GM18502 (cell line): Measurements from ENCODE around the gene RAB5A.
"Not testable (repeated sequence)": the region's sequence is repeated elsewhere in the genome, so short reads cannot be mapped to it uniquely, and the experiment has no call there.

Experiments used
- ATAC-seq: cut with Tn5 transposase; IDR thresholded peaks from one replicate; pipeline ENCODE4 v1.9.1; 2021; ENCODE audit warnings: mild to moderate bottlenecking; ENCODE audit not compliant: unreplicated experiment, poor library complexity

The RAB5A gene, protein sequence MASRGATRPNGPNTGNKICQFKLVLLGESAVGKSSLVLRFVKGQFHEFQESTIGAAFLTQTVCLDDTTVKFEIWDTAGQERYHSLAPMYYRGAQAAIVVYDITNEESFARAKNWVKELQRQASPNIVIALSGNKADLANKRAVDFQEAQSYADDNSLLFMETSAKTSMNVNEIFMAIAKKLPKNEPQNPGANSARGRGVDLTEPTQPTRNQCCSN

DNA sequence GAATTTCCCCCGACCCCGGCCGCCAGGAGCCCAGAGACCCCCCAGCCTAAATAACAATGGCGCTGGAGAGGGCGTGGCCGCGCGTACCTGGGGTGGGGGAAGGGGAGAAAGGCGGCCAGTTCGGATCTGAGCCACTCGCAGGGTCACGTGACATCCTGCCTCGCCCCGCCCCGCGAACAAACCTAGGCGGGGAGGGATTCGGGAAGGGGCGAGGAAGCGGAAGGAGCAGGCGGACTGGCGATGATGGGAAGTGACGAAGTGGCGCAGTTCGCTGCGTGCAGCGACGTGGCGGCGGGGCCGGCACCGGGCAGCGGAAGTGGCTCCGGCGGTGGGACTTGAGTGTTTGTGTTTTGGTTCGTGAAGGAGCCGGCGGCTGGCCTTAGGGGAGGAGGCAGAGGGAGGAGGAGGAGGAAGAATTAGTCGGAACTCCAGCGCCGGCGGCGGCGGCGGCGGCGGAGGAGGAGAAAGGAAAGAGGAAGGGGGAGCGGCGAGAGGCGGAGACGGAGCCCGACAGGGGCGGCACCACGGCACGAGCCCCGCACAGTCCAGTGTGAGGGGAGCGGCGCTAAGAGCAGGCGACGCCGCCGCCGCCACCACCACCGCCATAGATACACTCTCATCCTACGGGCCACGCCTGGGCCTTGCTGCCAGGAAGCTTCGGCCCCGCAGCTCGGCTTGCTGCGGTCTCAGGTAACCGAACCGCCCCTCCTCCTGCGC lies at the start of gene RAB5A:
TSS of gene RAB5A (plus strand) at position 266 of the 717 bp plus-strand sequence. CDS start 3,802 bp downstream, outside the sequence.
- ATAC-seq, result peak; percentile 94

DNA sequence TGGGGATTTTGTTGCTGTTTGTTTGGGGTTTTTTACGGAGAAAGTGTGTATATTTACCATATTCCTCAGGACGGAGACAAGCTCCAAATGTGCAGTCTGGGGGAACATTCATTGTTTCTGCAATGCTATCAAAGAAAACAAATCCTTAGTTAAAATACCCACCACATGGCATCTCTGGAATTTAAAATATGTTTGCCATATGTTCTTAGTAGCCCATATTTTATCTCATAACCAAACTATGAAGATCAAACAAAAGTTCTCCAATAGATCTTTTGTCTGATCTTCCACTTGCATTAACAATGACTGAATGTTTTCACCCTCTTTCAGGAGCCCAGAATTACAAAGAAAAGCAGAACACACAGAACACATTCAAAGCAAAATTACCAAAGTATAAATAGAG lies 48.2 kb upstream of the RAB5A start:
- ATAC-seq, result no peak

GRCh38 chr3:19899264-19899663 lies 47.6 kb upstream of the RAB5A start:
- no peak for ATAC-seq

GRCh38 chr3:19899833-19900232 lies 47.1 kb upstream of the RAB5A start:
- ATAC-seq, result not testable (repeated sequence)

- no peak for ATAC-seq
Measured at GRCh38 chr3:19901337-19901736, 45.6 kb upstream of the RAB5A start.

DNA sequence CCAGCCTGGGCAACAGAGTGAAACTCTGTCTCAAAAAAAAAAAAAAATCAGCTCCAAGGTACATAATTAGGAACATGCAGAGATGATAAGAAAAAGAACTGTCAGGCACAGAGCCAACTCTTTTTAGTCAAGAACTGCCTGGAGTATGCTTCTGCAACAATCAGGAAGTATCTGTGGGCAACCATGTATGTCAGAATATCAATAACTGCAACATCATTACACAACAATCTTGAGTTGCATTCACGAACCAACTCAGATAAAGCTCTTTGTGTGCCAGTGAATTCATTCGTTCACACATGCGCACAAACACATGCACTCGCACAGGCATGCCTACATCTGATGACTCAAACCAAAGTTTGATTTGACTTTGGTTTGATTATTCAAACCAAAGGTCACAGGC lies 45.0 kb upstream of the RAB5A start:
- no peak for ATAC-seq

- no peak for ATAC-seq
Measured at GRCh38 chr3:19903649-19904048, 43.2 kb upstream of the RAB5A start.

DNA sequence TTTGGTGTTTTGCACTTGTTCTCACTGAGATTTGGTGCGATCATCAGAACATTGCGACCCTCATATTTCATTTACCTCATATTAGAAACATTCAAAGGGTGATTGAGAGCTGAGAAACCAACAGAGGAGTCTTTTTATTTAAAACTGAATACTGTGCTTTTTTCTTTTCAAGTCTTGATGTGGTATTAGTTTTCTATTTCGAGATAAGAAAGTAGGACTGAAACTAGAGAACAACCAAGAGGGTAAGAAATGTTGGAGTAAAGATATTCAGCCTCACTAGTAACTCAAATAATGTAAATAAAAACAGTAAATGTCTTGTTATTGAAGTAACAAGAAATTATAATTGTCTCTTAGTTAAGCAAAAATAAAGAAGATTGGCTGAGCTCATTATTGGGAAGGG lies 39.4 kb upstream of the RAB5A start:
- ATAC-seq, result no peak

DNA sequence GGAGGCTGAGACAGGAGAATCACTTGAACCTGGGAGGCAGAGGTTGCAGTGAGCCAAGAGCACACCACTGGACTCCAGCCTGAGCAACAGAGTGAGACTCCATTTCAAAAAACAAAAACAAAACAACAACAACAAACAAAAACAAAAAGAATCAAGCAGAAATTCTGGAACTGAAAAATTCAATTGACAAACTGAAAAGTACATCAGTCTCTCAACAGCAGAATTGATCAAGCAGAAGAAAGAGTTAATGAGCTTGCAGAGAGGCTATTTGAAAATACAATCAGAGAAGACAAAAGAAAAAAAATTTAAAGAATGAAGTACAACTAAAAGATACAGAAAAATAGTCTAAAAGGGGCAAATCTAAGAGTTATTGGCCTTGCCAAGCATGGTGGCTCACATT lies 35.4 kb upstream of the RAB5A start:
- ATAC-seq, result no peak

GRCh38 chr3:19917167-19917566 lies 29.7 kb upstream of the RAB5A start:
- ATAC-seq, result no peak

DNA sequence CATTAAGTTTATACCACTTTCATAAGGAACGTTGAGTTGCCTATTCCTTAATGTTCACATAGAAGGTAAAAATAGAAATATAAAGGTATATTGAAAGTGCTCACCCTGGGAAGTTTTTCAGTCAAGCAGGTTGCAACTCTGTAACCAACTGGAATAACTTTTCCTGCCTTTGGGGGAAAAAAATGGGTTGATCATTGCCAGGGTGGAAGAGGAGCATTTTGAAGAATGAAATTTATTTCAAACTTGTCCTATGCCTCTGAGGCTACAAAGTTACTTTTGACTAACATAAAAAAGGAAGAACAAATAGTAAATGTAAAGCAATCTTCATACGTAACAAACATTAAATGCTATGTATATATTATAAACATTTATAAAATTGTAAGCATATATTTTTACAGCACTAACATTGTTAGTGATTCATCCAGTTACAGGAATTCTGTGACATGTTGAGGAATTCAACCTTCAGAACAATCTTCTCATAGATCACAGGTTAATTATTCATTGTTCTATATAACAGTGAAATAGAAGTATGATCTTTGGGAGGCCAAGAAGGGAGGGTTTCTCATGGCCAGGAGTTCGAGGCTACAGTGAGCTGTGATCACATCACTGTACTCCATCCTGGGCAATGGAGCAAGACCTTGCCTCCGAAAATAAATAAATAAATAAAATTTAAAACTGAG lies 26.4 kb upstream of the RAB5A start:
- no peak for ATAC-seq

DNA sequence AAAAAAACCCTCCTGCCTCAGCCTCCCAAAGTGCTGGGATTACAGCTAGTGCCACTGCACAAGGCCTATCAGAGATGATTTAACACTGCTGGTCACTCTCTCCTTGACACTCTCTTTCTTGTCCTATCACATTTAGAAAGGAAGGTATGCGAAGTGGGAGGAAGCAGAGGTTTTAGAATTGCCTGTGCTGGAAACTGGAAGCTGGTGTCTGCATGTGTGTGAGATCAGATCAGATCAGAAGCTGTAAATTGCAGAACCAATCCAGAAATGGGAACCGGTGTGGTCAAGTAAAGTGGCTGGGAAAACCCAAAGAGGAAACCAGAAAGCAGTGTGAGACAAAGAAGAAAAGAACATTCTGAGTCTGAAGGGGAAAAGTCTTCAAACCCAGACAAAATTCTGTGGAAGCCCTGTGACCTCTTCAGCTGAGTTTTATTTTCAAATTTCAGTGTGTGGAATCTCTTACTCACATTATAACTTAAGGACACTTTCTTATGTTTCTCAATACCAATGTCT lies 15.7 kb upstream of the RAB5A start:
- ATAC-seq, result peak; percentile 89

DNA sequence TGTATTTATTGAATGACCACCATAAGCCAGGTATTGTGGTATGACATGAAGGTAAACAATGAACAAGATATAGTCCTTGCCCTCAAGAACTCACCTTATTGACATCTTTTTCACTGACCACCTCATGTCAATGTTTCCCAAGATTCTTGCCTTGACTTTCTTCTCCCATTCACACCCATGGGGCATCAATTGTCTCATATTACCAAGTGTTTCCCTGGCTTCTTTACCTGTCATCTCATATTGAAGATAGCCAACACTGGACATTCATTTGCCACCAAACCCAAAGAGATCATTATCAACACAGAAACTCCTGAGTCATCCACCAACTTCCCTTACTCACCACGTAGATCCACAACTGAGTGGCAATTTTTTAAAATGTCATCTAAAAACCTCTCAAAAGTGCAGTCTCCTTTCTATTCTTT lies 15.1 kb upstream of the RAB5A start:
- ATAC-seq, result peak; percentile 57

GRCh38 chr3:19932422-19932821 lies 14.5 kb upstream of the RAB5A start:
- ATAC-seq, result no peak

- no peak for ATAC-seq
Measured at GRCh38 chr3:19934098-19934566, 12.8 kb upstream of the RAB5A start, which contains the start of gene EFHB. TSS of gene EFHB (minus strand) at chr3:19934217. CDS start at chr3:19934018, 199 bp downstream.

DNA sequence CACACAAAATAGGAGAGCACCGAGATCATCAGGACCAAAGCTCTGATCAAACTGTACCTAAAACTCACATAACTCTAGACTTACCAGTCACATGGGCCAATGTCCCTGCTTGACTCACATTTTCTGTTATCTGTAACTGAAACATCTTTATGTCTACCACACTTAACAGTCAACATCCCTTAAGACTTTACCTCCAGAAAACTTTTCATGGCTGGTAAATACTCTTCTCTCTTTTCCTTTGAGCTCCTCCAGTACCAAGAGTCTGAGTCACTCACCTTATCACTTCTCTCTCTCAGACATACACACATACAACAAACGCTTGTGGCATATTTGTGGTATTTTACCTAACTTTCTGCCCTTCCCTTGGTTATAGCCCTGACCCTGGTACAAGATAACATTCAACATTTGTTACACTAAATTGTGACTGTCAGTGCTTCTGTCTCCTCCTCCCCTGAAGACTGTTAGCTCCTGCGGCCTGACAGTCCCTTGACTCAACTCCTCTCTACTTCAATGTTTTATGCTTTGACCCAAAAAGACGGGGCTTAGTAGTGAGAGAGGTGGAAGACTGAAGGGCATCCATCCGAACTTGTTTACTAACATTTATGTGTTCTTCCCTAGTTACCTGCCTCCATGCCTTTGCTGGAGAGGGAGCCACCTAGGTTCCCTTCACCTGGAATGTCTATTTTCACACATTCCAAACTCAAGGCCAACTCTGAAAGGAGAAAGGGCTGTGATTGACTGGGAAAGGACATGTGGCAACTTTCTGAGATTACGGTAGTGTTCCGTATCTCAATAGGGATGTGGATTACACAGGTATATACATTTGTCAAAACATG lies 9.2 kb upstream of the RAB5A start:
- no peak for ATAC-seq

DNA sequence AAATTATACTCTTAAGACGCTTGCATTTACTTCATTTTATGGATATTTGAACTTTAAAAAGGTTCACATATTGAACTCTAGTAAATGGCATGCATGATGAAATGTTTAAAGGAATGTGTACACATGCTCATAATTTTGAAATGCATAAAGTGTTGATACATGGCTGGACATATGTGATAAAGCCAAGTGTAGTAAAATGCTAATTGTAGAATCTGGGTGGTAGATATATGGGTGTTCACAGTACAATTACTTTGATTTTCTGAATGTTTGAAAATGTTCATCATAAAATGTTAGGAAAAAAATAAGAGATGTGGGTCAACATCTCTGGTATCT lies 8.6 kb upstream of the RAB5A start:
- ATAC-seq, result no peak

DNA sequence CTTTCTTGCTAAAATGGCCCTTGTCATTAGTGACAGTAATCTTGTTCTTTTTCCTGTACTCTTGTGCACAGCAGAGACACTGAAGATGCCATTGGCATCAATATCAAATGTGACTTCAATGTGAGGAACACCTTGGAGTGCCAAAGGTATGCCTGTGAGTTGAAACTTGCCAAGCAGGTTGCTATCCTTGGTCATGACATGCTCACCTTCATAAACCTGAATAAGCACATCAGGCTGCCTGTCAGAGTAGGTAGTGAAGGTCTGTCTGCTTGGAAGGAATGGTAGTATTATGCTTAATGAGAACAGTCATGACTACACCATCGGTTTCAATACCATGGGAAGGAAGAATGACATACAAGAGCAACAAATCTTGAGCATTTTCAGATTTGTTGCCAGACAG lies 6.3 kb upstream of the RAB5A start:
- no peak for ATAC-seq

DNA sequence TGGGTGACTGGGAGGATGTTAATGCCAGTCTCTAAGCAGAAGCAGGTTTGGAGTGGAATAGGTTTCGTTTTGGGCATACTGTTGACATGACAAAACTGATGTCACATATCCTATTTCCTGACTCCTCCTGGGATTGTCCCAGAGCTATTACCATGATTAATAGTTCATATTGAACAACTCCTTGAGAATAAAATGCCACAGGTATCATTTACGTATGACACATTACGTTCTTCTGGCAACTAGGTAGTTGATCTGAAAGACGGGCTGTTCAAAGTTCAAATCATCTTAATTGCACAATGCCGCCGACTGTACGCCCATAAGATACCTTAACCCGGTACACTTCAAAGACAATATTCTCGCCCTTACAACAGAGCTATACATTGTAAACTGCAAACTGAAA lies 1.4 kb upstream of the RAB5A start:
- no peak for ATAC-seq
